22Rv1 (cell line): ENCODE results near the gene RPP25.
"Not testable (repeated sequence)": the region's sequence is repeated elsewhere in the genome, so short reads cannot be mapped to it uniquely, and the experiment has no call there.

Source experiments
- H3K27ac ChIP-seq: fragments of 450-650 bp; 2 replicates; pipeline ENCODE4 v1.5.1; 2017
- CTCF ChIP-seq: fragments of 450-650 bp; IDR thresholded peaks from 2 replicates; pipeline ENCODE4 v1.5.1; 2017; ENCODE audit warnings: mild to moderate bottlenecking
- ZFX ChIP-seq: fragments of 450-650 bp; IDR thresholded peaks from 2 replicates; pipeline ENCODE4 v1.6.1; 2017; ENCODE audit warnings: antibody characterized with exemption, borderline replicate concordance

The RPP25 gene

GRCh38 chr15:74951006-74951405 lies 5.6 kb downstream of the RPP25 start:
- no peak for TF ChIP-seq CTCF
- no peak for TF ChIP-seq ZFX
- no peak overlapping the region for H3K27ac ChIP-seq

GRCh38 chr15:74950078-74950908 lies 6.3 kb downstream of the RPP25 start:
- no peak overlapping the region for H3K27ac ChIP-seq
- TF ChIP-seq CTCF (peak; percentile 96), ZFX (no peak)

- H3K27ac ChIP-seq, result peak within 1 kb of the TSS; percentile 95
- TF ChIP-seq ZFX (no peak), CTCF (no peak; the same call in 1 of the 2 replicates)
These were observed 18.8 kb downstream of the RPP25 start, which contains the start of gene COX5A for GRCh38 chr15:74937590-74938371. TSS of gene COX5A (minus strand) at chr15:74938073. CDS start at chr15:74938014, 59 bp downstream.

GRCh38 chr15:74937272-74937589 lies 19.3 kb downstream of the RPP25 start:
- peak overlapping the region; percentile 95 for H3K27ac ChIP-seq
- TF ChIP-seq CTCF (no peak), ZFX (no peak)

GRCh38 chr15:74935193-74935592 lies 21.4 kb downstream of the RPP25 start:
- TF ChIP-seq CTCF, result peak; percentile 18; the same call in 1 of the 2 replicates
- not testable (repeated sequence) for H3K27ac ChIP-seq

- no peak overlapping the region for H3K27ac ChIP-seq
- no peak for TF ChIP-seq CTCF
- no peak for TF ChIP-seq ZFX
These were observed 23.0 kb downstream of the RPP25 start for GRCh38 chr15:74933573-74933972.

GRCh38 chr15:74928771-74929198 lies 27.8 kb downstream of the RPP25 start:
- TF ChIP-seq CTCF, result no peak
- H3K27ac ChIP-seq, result no peak overlapping the region
